ENCODE measurements around the gene CNIH2. TPM values are rescaled to one million over a fixed set of nuclear protein-coding genes. Genes with fewer than 3 reads are reported as not detected.

CNIH2 gene
- polyA plus RNA-seq, 1 donor from 2014 or later, result 47.9 TPM

DNA sequence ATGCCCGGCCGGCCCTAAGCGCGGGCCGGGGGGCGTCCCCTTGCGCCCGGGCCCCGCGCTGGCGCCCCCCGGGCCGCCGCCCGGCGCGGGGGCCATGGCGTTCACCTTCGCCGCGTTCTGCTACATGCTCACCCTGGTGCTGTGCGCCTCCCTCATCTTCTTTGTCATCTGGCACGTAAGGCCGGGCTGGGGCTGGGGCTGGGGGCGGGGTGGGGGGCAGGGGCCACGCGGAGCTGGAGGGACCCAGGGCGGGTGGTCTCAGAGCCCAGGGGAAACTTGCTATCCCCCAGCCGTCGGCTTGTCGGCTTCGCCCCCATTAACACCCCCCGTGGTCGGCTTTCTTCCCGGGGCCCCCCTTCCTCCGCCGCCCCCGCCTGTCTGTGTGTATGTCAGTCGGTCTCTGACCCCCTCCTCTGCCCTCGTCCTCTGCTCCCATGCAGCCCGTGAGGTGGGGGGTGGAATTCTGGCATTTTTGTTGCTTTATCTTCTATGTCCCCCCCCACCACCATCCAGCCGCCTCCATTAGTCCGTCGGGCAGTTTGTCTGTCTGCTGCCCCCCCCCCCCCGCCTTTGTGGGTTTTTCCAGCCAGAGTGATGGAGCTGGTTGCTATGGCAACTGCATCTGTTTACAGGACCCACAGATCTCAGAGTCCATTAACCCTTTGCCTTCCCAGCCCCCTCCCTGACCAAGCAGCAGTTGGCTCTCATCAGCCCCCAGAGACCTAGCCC, 552 bp downstream of the CNIH2 start:
- no peaks in the 10 kb centered on the region for H3K9me3 ChIP-seq (ENCODE audit: low read length)
- TF ChIP-seq TAF1 (IDR thresholded peaks at IDR 0.05; ENCODE audit: low read depth) (no peak), MXI1 (conservative IDR thresholded peaks at IDR 0.05; ENCODE audit: poor library complexity, severe bottlenecking) (peak; percentile 4)
- TF ChIP-seq, protein P1, sequence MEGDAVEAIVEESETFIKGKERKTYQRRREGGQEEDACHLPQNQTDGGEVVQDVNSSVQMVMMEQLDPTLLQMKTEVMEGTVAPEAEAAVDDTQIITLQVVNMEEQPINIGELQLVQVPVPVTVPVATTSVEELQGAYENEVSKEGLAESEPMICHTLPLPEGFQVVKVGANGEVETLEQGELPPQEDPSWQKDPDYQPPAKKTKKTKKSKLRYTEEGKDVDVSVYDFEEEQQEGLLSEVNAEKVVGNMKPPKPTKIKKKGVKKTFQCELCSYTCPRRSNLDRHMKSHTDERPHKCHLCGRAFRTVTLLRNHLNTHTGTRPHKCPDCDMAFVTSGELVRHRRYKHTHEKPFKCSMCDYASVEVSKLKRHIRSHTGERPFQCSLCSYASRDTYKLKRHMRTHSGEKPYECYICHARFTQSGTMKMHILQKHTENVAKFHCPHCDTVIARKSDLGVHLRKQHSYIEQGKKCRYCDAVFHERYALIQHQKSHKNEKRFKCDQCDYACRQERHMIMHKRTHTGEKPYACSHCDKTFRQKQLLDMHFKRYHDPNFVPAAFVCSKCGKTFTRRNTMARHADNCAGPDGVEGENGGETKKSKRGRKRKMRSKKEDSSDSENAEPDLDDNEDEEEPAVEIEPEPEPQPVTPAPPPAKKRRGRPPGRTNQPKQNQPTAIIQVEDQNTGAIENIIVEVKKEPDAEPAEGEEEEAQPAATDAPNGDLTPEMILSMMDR (IDR thresholded peaks at IDR 0.05; ENCODE audit: poor library complexity, severe bottlenecking), result no peak
- TF ChIP-seq, protein P2, sequence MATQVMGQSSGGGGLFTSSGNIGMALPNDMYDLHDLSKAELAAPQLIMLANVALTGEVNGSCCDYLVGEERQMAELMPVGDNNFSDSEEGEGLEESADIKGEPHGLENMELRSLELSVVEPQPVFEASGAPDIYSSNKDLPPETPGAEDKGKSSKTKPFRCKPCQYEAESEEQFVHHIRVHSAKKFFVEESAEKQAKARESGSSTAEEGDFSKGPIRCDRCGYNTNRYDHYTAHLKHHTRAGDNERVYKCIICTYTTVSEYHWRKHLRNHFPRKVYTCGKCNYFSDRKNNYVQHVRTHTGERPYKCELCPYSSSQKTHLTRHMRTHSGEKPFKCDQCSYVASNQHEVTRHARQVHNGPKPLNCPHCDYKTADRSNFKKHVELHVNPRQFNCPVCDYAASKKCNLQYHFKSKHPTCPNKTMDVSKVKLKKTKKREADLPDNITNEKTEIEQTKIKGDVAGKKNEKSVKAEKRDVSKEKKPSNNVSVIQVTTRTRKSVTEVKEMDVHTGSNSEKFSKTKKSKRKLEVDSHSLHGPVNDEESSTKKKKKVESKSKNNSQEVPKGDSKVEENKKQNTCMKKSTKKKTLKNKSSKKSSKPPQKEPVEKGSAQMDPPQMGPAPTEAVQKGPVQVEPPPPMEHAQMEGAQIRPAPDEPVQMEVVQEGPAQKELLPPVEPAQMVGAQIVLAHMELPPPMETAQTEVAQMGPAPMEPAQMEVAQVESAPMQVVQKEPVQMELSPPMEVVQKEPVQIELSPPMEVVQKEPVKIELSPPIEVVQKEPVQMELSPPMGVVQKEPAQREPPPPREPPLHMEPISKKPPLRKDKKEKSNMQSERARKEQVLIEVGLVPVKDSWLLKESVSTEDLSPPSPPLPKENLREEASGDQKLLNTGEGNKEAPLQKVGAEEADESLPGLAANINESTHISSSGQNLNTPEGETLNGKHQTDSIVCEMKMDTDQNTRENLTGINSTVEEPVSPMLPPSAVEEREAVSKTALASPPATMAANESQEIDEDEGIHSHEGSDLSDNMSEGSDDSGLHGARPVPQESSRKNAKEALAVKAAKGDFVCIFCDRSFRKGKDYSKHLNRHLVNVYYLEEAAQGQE (IDR thresholded peaks at IDR 0.05; ENCODE audit: borderline replicate concordance), result no peak
- no peaks in the 10 kb centered on the region for H3K27me3 ChIP-seq (ENCODE audit: insufficient read depth, low read depth, low read length)
- H3K9ac ChIP-seq (ENCODE audit: low read length), result peak overlapping the region; percentile 99
- peak overlapping the region; percentile 76 for H3K4me3 ChIP-seq (ENCODE audit: low read length)
- peaks cover 4% of the 10 kb centered on the region for H3F3A ChIP-seq (ENCODE audit: insufficient read depth, low read length, poor library complexity, severe bottlenecking)
- peak overlapping the region; percentile 77 for H3K4me2 ChIP-seq (ENCODE audit: low read length)
- peak overlapping the region; percentile 98 for H3K27ac ChIP-seq (ENCODE audit: low read length)
- H3K36me3 ChIP-seq (ENCODE audit: insufficient read depth, low read length), result no peaks in the 10 kb centered on the region
- peaks cover 54% of the 10 kb centered on the region for H3K79me2 ChIP-seq (replicated peaks; ENCODE audit: insufficient read depth, low read length)
- H2AFZ ChIP-seq (ENCODE audit: low read depth, low read length), result no peak overlapping the region
- peaks cover 8% of the 10 kb centered on the region for H4K20me1 ChIP-seq (ENCODE audit: insufficient read depth)
- no peaks in the 10 kb centered on the region for H3K9me2 ChIP-seq (ENCODE audit: insufficient read depth, low read length)

DNA sequence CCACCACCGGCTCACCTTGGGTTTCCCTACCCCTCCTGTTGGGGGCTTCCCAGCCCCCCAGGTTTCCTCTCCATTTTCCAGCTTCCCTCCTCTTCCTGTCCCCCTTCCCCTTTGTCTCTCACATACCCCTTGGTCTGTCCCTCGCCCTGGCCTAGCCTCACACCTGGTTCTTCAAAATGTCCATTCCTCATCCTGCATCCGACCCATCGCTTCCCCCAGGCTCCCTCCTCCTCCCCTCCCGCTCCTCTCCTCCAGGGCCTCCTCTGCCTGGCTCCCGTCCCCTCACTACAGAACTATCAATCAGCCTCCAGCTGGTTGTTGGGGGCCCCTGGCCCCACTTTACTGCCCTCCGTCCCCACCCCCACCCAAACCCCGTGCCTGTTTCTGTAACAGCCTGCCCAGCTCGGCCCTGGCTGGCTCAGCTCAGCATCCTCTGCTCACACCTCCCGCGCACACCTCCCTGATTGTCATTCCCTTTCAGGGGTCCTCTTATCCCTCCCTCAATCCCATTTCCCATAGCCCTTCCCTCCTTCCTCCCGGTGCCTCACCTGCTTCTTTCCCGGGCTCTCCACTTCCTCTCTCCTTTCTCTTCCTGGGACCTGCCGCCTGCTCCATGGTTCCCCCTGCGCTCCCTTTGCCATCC, 1.2 kb downstream of the CNIH2 start:
- no peaks in the 10 kb centered on the region for H3K27me3 ChIP-seq (ENCODE audit: insufficient read depth, low read depth, low read length)
- H4K20me1 ChIP-seq (ENCODE audit: insufficient read depth), result peaks cover 8% of the 10 kb centered on the region
- TF ChIP-seq MXI1 (conservative IDR thresholded peaks at IDR 0.05; ENCODE audit: poor library complexity, severe bottlenecking), result peak; percentile 12
- TF ChIP-seq, protein P2 (IDR thresholded peaks at IDR 0.05; ENCODE audit: borderline replicate concordance), result peak; percentile 29
- TF ChIP-seq TAF1 (IDR thresholded peaks at IDR 0.05; ENCODE audit: low read depth), result no peak
- TF ChIP-seq POLR2AphosphoS5 (IDR thresholded peaks at IDR 0.05), result peak; percentile 33
- no peak for TF ChIP-seq SMC3 (conservative IDR thresholded peaks at IDR 0.05; ENCODE audit: poor library complexity)
- TF ChIP-seq EZH2 (IDR thresholded peaks at IDR 0.05; ENCODE audit: borderline replicate concordance, insufficient read depth, low read length, poor library complexity, severe bottlenecking), result no peak
- no peaks in the 10 kb centered on the region for H3K9me3 ChIP-seq (ENCODE audit: low read length)
- peaks cover 58% of the 10 kb centered on the region for H3K79me2 ChIP-seq (replicated peaks; ENCODE audit: insufficient read depth, low read length)
- H3K4me2 ChIP-seq (ENCODE audit: low read length), result peak overlapping the region; percentile 77
- H2AFZ ChIP-seq (ENCODE audit: low read depth, low read length), result no peak overlapping the region
- peak overlapping the region; percentile 98 for H3K27ac ChIP-seq (ENCODE audit: low read length)
- H3K9ac ChIP-seq (ENCODE audit: low read length), result peak overlapping the region; percentile 99
- peaks cover 4% of the 10 kb centered on the region for H3F3A ChIP-seq (ENCODE audit: insufficient read depth, low read length, poor library complexity, severe bottlenecking)
- H3K4me3 ChIP-seq (ENCODE audit: low read length), result peak overlapping the region; percentile 76
- H3K36me3 ChIP-seq (ENCODE audit: insufficient read depth, low read length), result no peaks in the 10 kb centered on the region
- no peaks in the 10 kb centered on the region for H3K9me2 ChIP-seq (ENCODE audit: insufficient read depth, low read length)

Measured in neural cell (in vitro differentiated cells).